Mesenchymal stem cell (in vitro differentiated cells and primary cell): ENCODE measurements around the gene DCLK1.

Experiments
- DNase-seq: peaks from one replicate; pipeline ENCODE4 v3.0.0-alpha.2; 2013
- H2AFZ ChIP-seq: one replicate; pipeline ENCODE4 v1.6.1; 2013; ENCODE audit warnings: low read depth, mild to moderate bottlenecking, control low read depth, inconsistent platforms, low read length, moderate library complexity
- H2AK5ac ChIP-seq: 2 replicates; pipeline ENCODE4 v1.6.1; 2013; ENCODE audit warnings: low read length, moderate library complexity, mild to moderate bottlenecking, inconsistent platforms; ENCODE audit not compliant: severe bottlenecking
- H2BK120ac ChIP-seq: one replicate; pipeline ENCODE4 v1.6.1; 2013; ENCODE audit warnings: low read depth, mild to moderate bottlenecking, inconsistent platforms, low read length, moderate library complexity
- H2BK12ac ChIP-seq, 2 experiments: one replicate each; pipeline ENCODE4 v1.6.1; 2013; ENCODE audit warnings: inconsistent platforms in 2 of 2, low read length in 2 of 2, mild to moderate bottlenecking in 2 of 2, moderate library complexity in 2 of 2, control low read depth in 1 of 2
- H2BK15ac ChIP-seq: one replicate; pipeline ENCODE4 v1.6.1; 2013; ENCODE audit warnings: mild to moderate bottlenecking, low read depth, inconsistent platforms; ENCODE audit not compliant: poor library complexity, severe bottlenecking
- H2BK5ac ChIP-seq: 2 replicates; pipeline ENCODE4 v1.6.1; 2013; ENCODE audit warnings: low read depth, mild to moderate bottlenecking, low read length, control low read depth, inconsistent platforms; ENCODE audit not compliant: poor library complexity, severe bottlenecking
- H3K14ac ChIP-seq, 2 experiments: one replicate each; pipeline ENCODE4 v1.6.1; 2013; ENCODE audit warnings: inconsistent platforms in 2 of 2, low read length in 2 of 2, control low read depth in 1 of 2, mild to moderate bottlenecking in 1 of 2, moderate library complexity in 1 of 2
- H3K18ac ChIP-seq, 2 experiments: one replicate each; pipeline ENCODE4 v1.6.1; 2013; ENCODE audit warnings: inconsistent platforms in 2 of 2, low read length in 2 of 2, control low read depth in 1 of 2, low read depth in 1 of 2, mild to moderate bottlenecking in 1 of 2
- H3K23ac ChIP-seq, 2 experiments: one replicate each; pipeline ENCODE4 v1.6.1; 2013; ENCODE audit warnings: inconsistent platforms in 2 of 2, low read length in 2 of 2, mild to moderate bottlenecking in 2 of 2, moderate library complexity in 2 of 2, control low read depth in 1 of 2
- H3K27ac ChIP-seq: 2 replicates; pipeline ENCODE4 v1.5.1; 2013; ENCODE audit warnings: mild to moderate bottlenecking, moderate library complexity, low read length, control low read depth, inconsistent platforms; ENCODE audit not compliant: poor library complexity, severe bottlenecking
- H3K27me3 ChIP-seq, 2 experiments: 2 replicates each; pipeline versions ENCODE4 v1.6.1 to v1.7.0; 2013; ENCODE audit warnings: low read length in 2 of 2, mild to moderate bottlenecking in 2 of 2, moderate library complexity in 2 of 2, control low read depth in 1 of 2, inconsistent platforms in 1 of 2; ENCODE audit not compliant: control insufficient read depth in 1 of 2, insufficient read depth in 1 of 2
- H3K36me3 ChIP-seq, 2 experiments: 2 replicates each; pipeline versions ENCODE4 v1.6.1 to v1.7.0; 2013; ENCODE audit warnings: low read length in 2 of 2, control low read depth in 1 of 2, inconsistent platforms in 1 of 2, low read depth in 1 of 2, mild to moderate bottlenecking in 1 of 2; ENCODE audit not compliant: insufficient read depth in 2 of 2, control insufficient read depth in 1 of 2
- H3K4ac ChIP-seq, 2 experiments: one replicate each; pipeline ENCODE4 v1.6.1; 2013; ENCODE audit warnings: inconsistent platforms in 2 of 2, low read length in 2 of 2, mild to moderate bottlenecking in 2 of 2, moderate library complexity in 2 of 2, control low read depth in 1 of 2, low read depth in 1 of 2
- H3K4me1 ChIP-seq: 2 replicates; pipeline ENCODE4 v1.6.1; 2013; ENCODE audit warnings: low read depth, low read length, control low read depth; ENCODE audit not compliant: control insufficient read depth, insufficient read depth
- H3K4me2 ChIP-seq: 2 replicates; pipeline ENCODE4 v1.6.1; 2013; ENCODE audit warnings: low read length, mild to moderate bottlenecking, inconsistent platforms; ENCODE audit not compliant: poor library complexity, severe bottlenecking
- H3K4me3 ChIP-seq, 2 experiments: 2 replicates each; pipeline versions ENCODE4 v1.5.1 to v1.7.0; 2013; ENCODE audit warnings: low read length in 2 of 2, mild to moderate bottlenecking in 2 of 2, control low read depth in 1 of 2, low read depth in 1 of 2; ENCODE audit not compliant: insufficient read depth in 1 of 2
- H3K79me1 ChIP-seq: replicated peaks from 2 replicates; pipeline ENCODE4 v1.6.1; 2013; ENCODE audit warnings: mild to moderate bottlenecking, control low read depth, low read length, inconsistent platforms; ENCODE audit not compliant: poor library complexity, severe bottlenecking
- H3K9ac ChIP-seq: 2 replicates; pipeline ENCODE4 v1.7.0; 2013; ENCODE audit warnings: mild to moderate bottlenecking, low read length, moderate library complexity
- H3K9me3 ChIP-seq: 2 replicates; pipeline ENCODE4 v1.7.0; 2013; ENCODE audit warnings: mild to moderate bottlenecking, low read length; ENCODE audit not compliant: control insufficient read depth
- H4K8ac ChIP-seq: one replicate; pipeline ENCODE4 v1.6.1; 2013; ENCODE audit warnings: inconsistent platforms, mild to moderate bottlenecking, low read length, moderate library complexity
- H4K91ac ChIP-seq: one replicate; pipeline ENCODE4 v1.6.1; 2013; ENCODE audit warnings: mild to moderate bottlenecking, low read length, inconsistent platforms
- WGBS: methylation state at CpG from one replicate; pipeline ENCODE4 v1.1.7; 2013; ENCODE audit warnings: mixed read lengths; 5-methylcytosine and 5-hydroxymethylcytosine counted together

DCLK1 gene

DNA sequence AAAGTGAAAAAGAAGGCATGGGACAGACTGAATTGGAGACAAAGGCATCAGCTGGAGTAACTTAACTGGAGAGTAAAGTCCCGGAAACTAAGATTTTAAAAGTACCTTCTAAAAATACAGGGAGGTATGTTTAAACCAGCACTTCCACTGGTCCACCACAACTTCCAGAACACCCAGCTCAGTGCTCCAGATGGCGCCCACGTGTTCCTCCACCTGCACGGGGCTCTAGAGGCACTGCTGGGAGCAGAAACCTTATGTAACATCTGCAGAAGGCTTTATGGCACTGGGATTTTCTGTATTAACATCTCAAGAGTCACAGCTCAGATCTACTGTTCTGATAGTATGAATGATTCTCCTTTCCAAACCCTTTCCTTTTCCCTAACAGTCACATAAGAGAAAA, 252.1 kb downstream of the DCLK1 start:
- H3K27ac ChIP-seq, result no peak overlapping the region
- no peak overlapping the region for H3K14ac ChIP-seq
- no peaks in the 10 kb centered on the region for H3K79me1 ChIP-seq
- no peak overlapping the region for H3K9ac ChIP-seq
- H2AFZ ChIP-seq, result no peak overlapping the region
- WGBS, result 66% methylated on average over 4 of the region's 4 CpGs
- H3K9me3 ChIP-seq, result no peaks in the 10 kb centered on the region
- no peak overlapping the region for H2BK12ac ChIP-seq
- no peak overlapping the region for H2BK15ac ChIP-seq
- H3K27me3 ChIP-seq, result no peaks in the 10 kb centered on the region
- DNase-seq, result no peak
- no peak overlapping the region for H3K4me2 ChIP-seq
- H2BK120ac ChIP-seq, result no peak overlapping the region
- H3K18ac ChIP-seq, result no peak overlapping the region
- H2BK5ac ChIP-seq, result no peak overlapping the region
- peaks cover 0 to 13% of the 10 kb centered on the region in 2 experiments for H3K36me3 ChIP-seq
- no peak overlapping the region for H4K91ac ChIP-seq
- no peaks in the 10 kb centered on the region for H3K4me1 ChIP-seq
- H3K4me3 ChIP-seq, result no peak overlapping the region
- no peak overlapping the region for H3K23ac ChIP-seq
- no peak overlapping the region for H4K8ac ChIP-seq
- no peak overlapping the region for H3K4ac ChIP-seq
- H2AK5ac ChIP-seq, result no peak overlapping the region

DNA sequence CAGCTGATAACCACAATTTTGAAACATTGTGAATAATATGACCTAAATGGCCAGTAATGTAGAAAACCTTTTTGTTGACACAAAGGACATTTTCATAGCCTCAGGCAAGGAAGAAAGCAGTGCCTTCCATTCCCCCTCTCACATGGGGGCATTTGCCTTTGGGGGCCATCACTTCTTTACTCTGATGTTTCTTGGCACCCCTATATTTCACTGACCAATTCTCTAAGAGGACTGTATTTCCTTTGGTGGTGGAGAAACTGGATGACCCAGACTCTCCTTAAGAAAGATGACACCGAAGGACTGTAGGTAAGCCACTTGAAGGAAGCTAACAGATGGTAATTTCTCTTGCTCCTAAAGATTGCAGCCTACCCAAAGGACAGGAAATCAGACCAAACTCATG, 254.6 kb downstream of the DCLK1 start:
- no peaks in the 10 kb centered on the region for H3K79me1 ChIP-seq
- H2BK15ac ChIP-seq, result no peak overlapping the region
- H2AFZ ChIP-seq, result no peak overlapping the region
- H3K27ac ChIP-seq, result no peak overlapping the region
- H2BK12ac ChIP-seq, result no peak overlapping the region
- no peaks in the 10 kb centered on the region for H3K27me3 ChIP-seq
- H3K4me1 ChIP-seq, result no peaks in the 10 kb centered on the region
- H3K36me3 ChIP-seq, result peaks cover 0 to 5% of the 10 kb centered on the region in 2 experiments
- no peaks in the 10 kb centered on the region for H3K9me3 ChIP-seq
- H3K9ac ChIP-seq, result no peak overlapping the region
- DNase-seq, result no peak
- no peak overlapping the region for H3K4me3 ChIP-seq
- no peak overlapping the region for H4K8ac ChIP-seq
- H2BK5ac ChIP-seq, result no peak overlapping the region
- no peak overlapping the region for H3K23ac ChIP-seq
- WGBS, result 73% methylated on average over 1 of the region's 1 CpG
- no peak overlapping the region for H3K4me2 ChIP-seq
- no peak overlapping the region for H2BK120ac ChIP-seq
- no peak overlapping the region for H3K18ac ChIP-seq
- no peak overlapping the region for H3K4ac ChIP-seq
- no peak overlapping the region for H2AK5ac ChIP-seq
- H4K91ac ChIP-seq, result no peak overlapping the region
- H3K14ac ChIP-seq, result no peak overlapping the region

DNA sequence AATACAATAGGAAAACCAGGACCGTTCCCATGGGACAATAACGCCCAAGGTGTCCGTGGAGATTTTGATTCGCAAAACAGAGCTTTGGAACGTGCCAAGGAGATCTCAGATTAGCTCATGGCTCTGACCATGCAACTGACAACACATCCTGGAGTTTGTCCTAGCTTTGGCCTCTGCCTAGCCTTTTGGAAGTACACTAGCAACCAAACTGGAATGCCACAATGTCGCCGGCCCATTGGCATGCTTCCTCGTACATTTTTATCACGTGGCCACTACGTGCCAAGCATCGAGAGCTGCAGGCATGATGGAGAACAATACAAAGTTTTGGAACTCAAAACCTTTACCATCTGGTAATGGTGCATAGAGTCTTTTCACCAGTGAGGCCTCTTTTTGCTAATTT, 256.5 kb downstream of the DCLK1 start:
- Histone ChIP-seq H3K4me3 (no peak overlapping the region), H3K4ac (no peak overlapping the region), H3K36me3 (peaks cover 0 to 17% of the 10 kb centered on the region in 2 experiments), H2BK12ac (no peak overlapping the region), H4K91ac (no peak overlapping the region), H3K79me1 (no peaks in the 10 kb centered on the region), H3K27me3 (no peaks in the 10 kb centered on the region), H2BK15ac (no peak overlapping the region), H3K14ac (no peak overlapping the region), H3K27ac (no peak overlapping the region), H3K4me1 (no peaks in the 10 kb centered on the region), H2AFZ (no peak overlapping the region), H3K4me2 (no peak overlapping the region), H3K18ac (no peak overlapping the region), H4K8ac (no peak overlapping the region), H3K9me3 (no peaks in the 10 kb centered on the region), H3K23ac (no peak overlapping the region), H3K9ac (no peak overlapping the region), H2BK5ac (no peak overlapping the region), H2BK120ac (no peak overlapping the region), H2AK5ac (no peak overlapping the region)
- no peak for DNase-seq
- whole genome bisulfite sequencing, result 91% methylated on average over 11 of the region's 11 CpGs

DNA sequence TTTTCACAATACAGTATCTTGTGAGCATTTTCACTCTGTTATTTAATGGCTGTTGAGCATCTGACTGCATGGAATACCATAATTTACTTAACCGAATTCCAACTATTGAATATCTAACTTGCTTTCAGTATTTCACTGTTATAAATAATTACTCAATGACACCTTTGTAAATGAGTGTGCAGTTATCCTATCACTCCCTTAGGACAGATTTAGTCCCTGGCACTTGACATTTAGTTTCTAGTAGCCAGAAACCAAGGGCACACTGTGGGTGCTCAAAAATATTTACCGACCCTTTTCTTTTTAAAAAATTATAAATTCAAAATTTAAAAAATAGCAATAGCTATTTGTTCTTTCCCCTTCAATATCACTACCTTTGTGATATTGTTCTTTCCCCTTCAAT, 258.8 kb downstream of the DCLK1 start:
- H3K4me2 ChIP-seq, result no peak overlapping the region
- H3K9me3 ChIP-seq, result no peaks in the 10 kb centered on the region
- no peak overlapping the region for H3K4me3 ChIP-seq
- no peak overlapping the region for H2AFZ ChIP-seq
- H2BK5ac ChIP-seq, result no peak overlapping the region
- WGBS, result no CpG with 5 or more reads among the region's 2 CpGs
- H3K36me3 ChIP-seq, result peaks cover 0 to 24% of the 10 kb centered on the region in 2 experiments
- H3K4ac ChIP-seq, result no peak overlapping the region
- no peak overlapping the region for H2BK120ac ChIP-seq
- no peak overlapping the region for H2BK12ac ChIP-seq
- H2AK5ac ChIP-seq, result no peak overlapping the region
- H4K8ac ChIP-seq, result no peak overlapping the region
- H3K14ac ChIP-seq, result no peak overlapping the region
- no peaks in the 10 kb centered on the region for H3K27me3 ChIP-seq
- H3K79me1 ChIP-seq, result no peaks in the 10 kb centered on the region
- H3K27ac ChIP-seq, result no peak overlapping the region
- H3K4me1 ChIP-seq, result no peaks in the 10 kb centered on the region
- no peak overlapping the region for H2BK15ac ChIP-seq
- no peak overlapping the region for H3K9ac ChIP-seq
- H3K23ac ChIP-seq, result no peak overlapping the region
- no peak overlapping the region for H4K91ac ChIP-seq
- no peak for DNase-seq
- no peak overlapping the region for H3K18ac ChIP-seq
